Measurements from ENCODE around the gene CBR1.

CBR1 gene

GRCh38 chr21:36069713-36070583, at the start of gene CBR1:
CBR1 (plus strand) TSS chr21:36070024; CDS start chr21:36070116, 92 bp downstream.
- peak; percentile 84 for DNase-seq (ENCODE audit: low spot score)

GRCh38 chr21:36021251-36021837, 48.5 kb upstream of the CBR1 start:
- DNase-seq (ENCODE audit: low spot score): no peak

GRCh38 chr21:36022427-36023091, 47.3 kb upstream of the CBR1 start:
- no peak for DNase-seq (ENCODE audit: low spot score)

GRCh38 chr21:36023092-36023480, 46.7 kb upstream of the CBR1 start:
- DNase-seq (ENCODE audit: low spot score): no peak

GRCh38 chr21:36024782-36025181, 45.0 kb upstream of the CBR1 start:
- no peak for DNase-seq (ENCODE audit: low spot score)

- DNase-seq (ENCODE audit: low spot score): no peak
Measured at GRCh38 chr21:36027347-36027746, 42.5 kb upstream of the CBR1 start.

GRCh38 chr21:36028127-36029069, 41.4 kb upstream of the CBR1 start:
- DNase-seq (ENCODE audit: low spot score): peak; percentile 81

GRCh38 chr21:36029309-36029708, 40.5 kb upstream of the CBR1 start:
- DNase-seq (ENCODE audit: low spot score): no peak

GRCh38 chr21:36030581-36031189, 39.1 kb upstream of the CBR1 start:
- DNase-seq (ENCODE audit: low spot score): no peak

- DNase-seq (ENCODE audit: low spot score): no peak
Measured at GRCh38 chr21:36032647-36033406, 37.0 kb upstream of the CBR1 start.

- DNase-seq (ENCODE audit: low spot score): no peak
Measured at GRCh38 chr21:36034211-36034913, 35.5 kb upstream of the CBR1 start.

- no peak for DNase-seq (ENCODE audit: low spot score)
Measured at GRCh38 chr21:36035381-36035791, 34.4 kb upstream of the CBR1 start.

GRCh38 chr21:36038701-36039497, 30.9 kb upstream of the CBR1 start:
- no peak for DNase-seq (ENCODE audit: low spot score)

GRCh38 chr21:36039861-36040260, 30.0 kb upstream of the CBR1 start:
- DNase-seq (ENCODE audit: low spot score): no peak

- DNase-seq (ENCODE audit: low spot score): no peak
Measured at GRCh38 chr21:36040389-36040788, 29.4 kb upstream of the CBR1 start.

GRCh38 chr21:36041910-36042309, 27.9 kb upstream of the CBR1 start:
- no peak for DNase-seq (ENCODE audit: low spot score)

- no peak for DNase-seq (ENCODE audit: low spot score)
Measured at GRCh38 chr21:36044056-36044455, 25.8 kb upstream of the CBR1 start.

- DNase-seq (ENCODE audit: low spot score): no peak
Measured at GRCh38 chr21:36045993-36046392, 23.8 kb upstream of the CBR1 start.

- no peak for DNase-seq (ENCODE audit: low spot score)
Measured at GRCh38 chr21:36047139-36047538, 22.7 kb upstream of the CBR1 start.

Data from HuH-7 (cell line).